ENCODE measurements around the gene POLK.
A peak's percentile ranks its signal among the peaks of the same experiment; 100 is the strongest.

The POLK gene

GRCh38 chr5:75637949-75638348, 126.3 kb downstream of the POLK start:
- TF ChIP-seq FOXM1 (IDR thresholded peaks at IDR 0.05; ENCODE audit: borderline replicate concordance, low read depth) = no peak
- TF ChIP-seq TEAD4 (IDR thresholded peaks at IDR 0.05) = no peak
- no peak for TF ChIP-seq ZBTB7A (IDR thresholded peaks at IDR 0.05; ENCODE audit: low read depth)
- no peak for TF ChIP-seq EGR1 (IDR thresholded peaks at IDR 0.05)
- TF ChIP-seq CREB1 (IDR thresholded peaks at IDR 0.05; ENCODE audit: low read depth) = no peak
- no peak for TF ChIP-seq TCF12 (IDR thresholded peaks at IDR 0.05; ENCODE audit: low read depth)
- TF ChIP-seq REST (IDR thresholded peaks at IDR 0.05; ENCODE audit: low read depth) = no peak
- TF ChIP-seq RAD21 (IDR thresholded peaks at IDR 0.05; ENCODE audit: low read depth) = no peak
- TF ChIP-seq USF1 (IDR thresholded peaks at IDR 0.05) = no peak
- TF ChIP-seq MAX (IDR thresholded peaks at IDR 0.05) = no peak
- TF ChIP-seq TAF1 (IDR thresholded peaks at IDR 0.05; ENCODE audit: low read depth) = no peak
- TF ChIP-seq EP300 (IDR thresholded peaks at IDR 0.05; ENCODE audit: borderline replicate concordance) = no peak
- TF ChIP-seq YY1 (IDR thresholded peaks at IDR 0.05; ENCODE audit: low read depth) = no peak
- no peak for TF ChIP-seq NFIC (IDR thresholded peaks at IDR 0.05)
- TF ChIP-seq CEBPB (IDR thresholded peaks at IDR 0.05) = no peak

GRCh38 chr5:75639535-75640311, 128.0 kb downstream of the POLK start:
- TF ChIP-seq FOXM1 (IDR thresholded peaks at IDR 0.05; ENCODE audit: borderline replicate concordance, low read depth) (no peak), USF1 (IDR thresholded peaks at IDR 0.05) (no peak), YY1 (IDR thresholded peaks at IDR 0.05; ENCODE audit: low read depth) (no peak), CEBPB (IDR thresholded peaks at IDR 0.05) (no peak), EP300 (IDR thresholded peaks at IDR 0.05; ENCODE audit: borderline replicate concordance) (no peak), EGR1 (IDR thresholded peaks at IDR 0.05) (no peak), TCF12 (IDR thresholded peaks at IDR 0.05; ENCODE audit: low read depth) (no peak), RAD21 (IDR thresholded peaks at IDR 0.05; ENCODE audit: low read depth) (no peak), TEAD4 (IDR thresholded peaks at IDR 0.05) (no peak), CREB1 (IDR thresholded peaks at IDR 0.05; ENCODE audit: low read depth) (no peak), REST (IDR thresholded peaks at IDR 0.05; ENCODE audit: low read depth) (no peak), MAX (IDR thresholded peaks at IDR 0.05) (no peak), NFIC (IDR thresholded peaks at IDR 0.05) (no peak), ZBTB7A (IDR thresholded peaks at IDR 0.05; ENCODE audit: low read depth) (no peak), TAF1 (IDR thresholded peaks at IDR 0.05; ENCODE audit: low read depth) (no peak)

GRCh38 chr5:75640395-75640794, 128.7 kb downstream of the POLK start:
- TF ChIP-seq YY1 (IDR thresholded peaks at IDR 0.05; ENCODE audit: low read depth) (no peak), CREB1 (IDR thresholded peaks at IDR 0.05; ENCODE audit: low read depth) (no peak), REST (IDR thresholded peaks at IDR 0.05; ENCODE audit: low read depth) (no peak), EGR1 (IDR thresholded peaks at IDR 0.05) (no peak), TEAD4 (IDR thresholded peaks at IDR 0.05) (peak; percentile 11; the same call in 1 of the 2 replicates), NFIC (IDR thresholded peaks at IDR 0.05) (no peak)

- no peak for TF ChIP-seq ZBTB7A (IDR thresholded peaks at IDR 0.05; ENCODE audit: low read depth)
- TF ChIP-seq TAF1 (IDR thresholded peaks at IDR 0.05; ENCODE audit: low read depth) = no peak
- no peak for TF ChIP-seq CEBPB (IDR thresholded peaks at IDR 0.05)
- TF ChIP-seq EP300 (IDR thresholded peaks at IDR 0.05; ENCODE audit: borderline replicate concordance) = no peak
- no peak for TF ChIP-seq YY1 (IDR thresholded peaks at IDR 0.05; ENCODE audit: low read depth)
- no peak for TF ChIP-seq RAD21 (IDR thresholded peaks at IDR 0.05; ENCODE audit: low read depth)
- no peak for TF ChIP-seq TCF12 (IDR thresholded peaks at IDR 0.05; ENCODE audit: low read depth)
- no peak for TF ChIP-seq USF1 (IDR thresholded peaks at IDR 0.05)
- no peak for TF ChIP-seq REST (IDR thresholded peaks at IDR 0.05; ENCODE audit: low read depth)
- TF ChIP-seq NFIC (IDR thresholded peaks at IDR 0.05) = no peak
- TF ChIP-seq TEAD4 (IDR thresholded peaks at IDR 0.05) = no peak
- TF ChIP-seq EGR1 (IDR thresholded peaks at IDR 0.05) = no peak
- TF ChIP-seq MAX (IDR thresholded peaks at IDR 0.05) = no peak
- no peak for TF ChIP-seq FOXM1 (IDR thresholded peaks at IDR 0.05; ENCODE audit: borderline replicate concordance, low read depth)
Observed at GRCh38 chr5:75640826-75641225, 129.1 kb downstream of the POLK start.
